GM20000 (cell line): ENCODE data around the gene C5orf58.

Source experiments
- DNase-seq: peaks from one replicate; pipeline ENCODE4 v3.0.0; 2012; ENCODE audit warnings: low spot score
- CTCF ChIP-seq: IDR thresholded peaks from 2 replicates; pipeline ENCODE4 v1.5.1; 2012; ENCODE audit warnings: mild to moderate bottlenecking, control low read depth; ENCODE audit errors: extremely low read depth, missing control alignments

The C5orf58 gene

GRCh38 chr5:170249355-170249754 lies 16.6 kb downstream of the C5orf58 start:
- no peak for TF ChIP-seq CTCF
- DNase-seq, result no peak

GRCh38 chr5:170250810-170251317 lies 18.1 kb downstream of the C5orf58 start:
- no peak for TF ChIP-seq CTCF
- no peak for DNase-seq

GRCh38 chr5:170251462-170251861 lies 18.7 kb downstream of the C5orf58 start:
- TF ChIP-seq CTCF, result no peak
- DNase-seq, result no peak

- DNase-seq, result no peak
- no peak for TF ChIP-seq CTCF
Observed at GRCh38 chr5:170252109-170252508, 19.3 kb downstream of the C5orf58 start.

- DNase-seq, result no peak
- TF ChIP-seq CTCF, result no peak
Observed at GRCh38 chr5:170252720-170253350, 20.1 kb downstream of the C5orf58 start.

GRCh38 chr5:170254056-170254455 lies 21.3 kb downstream of the C5orf58 start:
- no peak for TF ChIP-seq CTCF
- DNase-seq, result peak; percentile 66

- no peak for TF ChIP-seq CTCF
- no peak for DNase-seq
Observed at GRCh38 chr5:170256571-170256970, 23.8 kb downstream of the C5orf58 start.
